NCI-H526 (cell line): ENCODE measurements around the gene LAGE3.
A peak's percentile ranks its signal among the peaks of the same experiment; 100 is the strongest.

Experiments
- DNase-seq, 2 experiments: peaks; one replicate each; lab custom pipeline; 2025; lab: John Stamatoyannopoulos, UW

Gene LAGE3

GRCh38 chrX:154478728-154479622 is at the start of gene LAGE3:
LAGE3 (minus strand) TSS chrX:154479281; CDS start chrX:154478915, 366 bp downstream.
- peak; percentile 89 to 98 for DNase-seq

GRCh38 chrX:154526901-154527675 is 48.0 kb upstream of the LAGE3 start:
- peak; percentile 75 to 93 for DNase-seq

- no peak for DNase-seq
Observed at GRCh38 chrX:154525606-154526490, 46.8 kb upstream of the LAGE3 start.

GRCh38 chrX:154519389-154519788 is 40.3 kb upstream of the LAGE3 start:
- no peak for DNase-seq

GRCh38 chrX:154517101-154517781 is 38.2 kb upstream of the LAGE3 start:
- peak in 1 of 2 experiments; percentile 26 for DNase-seq

- DNase-seq: no peak
Observed at GRCh38 chrX:154516656-154517100, 37.6 kb upstream of the LAGE3 start.

GRCh38 chrX:154515966-154516655 is 37.0 kb upstream of the LAGE3 start, which contains the start of gene FAM3A:
FAM3A (minus strand) TSS chrX:154516232; CDS start chrX:154515772, 460 bp downstream.
- peak; percentile 73 to 98 for DNase-seq

- DNase-seq: peak in 1 of 2 experiments; percentile 16
Observed at GRCh38 chrX:154515090-154515965, 36.2 kb upstream of the LAGE3 start.

GRCh38 chrX:154513716-154514115 is 34.6 kb upstream of the LAGE3 start:
- no peak for DNase-seq

GRCh38 chrX:154512879-154513553 is 33.9 kb upstream of the LAGE3 start:
- no peak for DNase-seq

- DNase-seq: no peak
Observed at GRCh38 chrX:154511761-154512160, 32.7 kb upstream of the LAGE3 start.

- no peak for DNase-seq
Observed at GRCh38 chrX:154509455-154509854, 30.4 kb upstream of the LAGE3 start.

GRCh38 chrX:154508384-154508745 is 29.3 kb upstream of the LAGE3 start:
- DNase-seq: no peak

GRCh38 chrX:154507673-154508383 is 28.7 kb upstream of the LAGE3 start:
- DNase-seq: no peak

GRCh38 chrX:154506483-154507332 is 27.6 kb upstream of the LAGE3 start:
- DNase-seq: no peak

GRCh38 chrX:154505734-154506133 is 26.7 kb upstream of the LAGE3 start:
- DNase-seq: no peak

- DNase-seq: no peak
Observed at GRCh38 chrX:154502989-154503388, 23.9 kb upstream of the LAGE3 start.
